ENCODE measurements around the gene SRD5A1.
A peak's percentile ranks its signal among the peaks of the same experiment; 100 is the strongest.

The SRD5A1 gene

DNA sequence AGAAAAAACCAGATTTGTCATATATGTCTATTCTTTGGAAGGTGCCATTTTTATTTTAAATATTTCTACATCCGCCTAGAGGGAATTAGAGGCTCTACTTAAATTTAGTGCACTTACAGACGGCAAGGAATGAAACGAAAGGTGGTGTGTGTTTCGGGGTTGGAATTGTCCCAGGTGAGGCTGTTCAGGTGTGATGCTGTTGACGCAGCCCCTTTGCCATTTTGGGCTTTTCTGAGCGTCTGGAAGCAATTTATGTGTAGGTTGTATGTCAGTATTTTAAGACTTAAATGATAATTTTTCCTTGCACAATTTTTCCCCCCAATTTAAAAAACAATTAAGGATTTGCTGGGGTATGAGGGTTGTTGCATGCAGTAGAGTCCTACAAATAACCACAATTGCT lies 82.0 kb downstream of the SRD5A1 start:
- DNase-seq, result no peak

DNA sequence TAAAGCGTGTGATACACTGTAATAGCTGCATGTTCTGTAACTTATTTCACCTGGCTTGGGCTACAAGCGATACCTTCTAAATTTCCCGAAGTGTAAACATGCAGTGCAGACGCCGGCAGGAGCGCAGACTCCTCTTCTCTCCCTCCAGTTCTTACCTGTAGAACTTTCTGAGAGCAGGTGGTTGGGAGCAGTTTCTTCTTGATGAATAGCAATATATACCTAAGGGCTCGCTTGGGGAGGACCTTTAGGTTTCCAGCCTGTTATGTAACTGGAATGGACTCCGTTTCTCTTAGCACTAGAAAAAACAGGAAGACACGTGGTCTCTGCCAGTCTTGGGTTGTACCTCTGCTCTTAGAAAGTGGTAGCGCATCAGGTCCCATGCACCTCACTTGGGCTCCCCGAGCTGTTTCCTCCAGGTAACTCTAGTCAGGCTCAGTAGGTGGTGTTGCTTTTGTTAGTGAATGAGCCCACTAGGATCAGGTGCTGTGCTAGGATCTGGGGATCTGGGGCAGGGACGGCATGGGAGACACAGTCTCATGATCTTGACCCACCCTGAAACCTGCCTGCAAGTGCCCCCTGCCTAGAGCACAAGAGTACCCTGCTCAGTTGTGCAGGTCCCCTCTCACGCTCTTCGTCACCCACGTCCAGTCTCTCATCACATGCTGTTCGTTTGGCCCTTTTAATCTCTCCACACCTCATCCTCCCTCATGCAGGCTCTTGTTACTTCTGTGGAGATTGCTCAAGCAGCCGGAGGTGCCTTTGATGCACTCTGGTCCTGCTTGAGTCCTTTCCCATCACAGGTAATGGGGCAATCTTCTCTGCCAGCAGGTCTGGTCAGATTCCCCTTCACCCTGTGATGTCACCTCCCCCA lies 82.8 kb downstream of the SRD5A1 start:
- DNase-seq, result peak; percentile 29

DNA sequence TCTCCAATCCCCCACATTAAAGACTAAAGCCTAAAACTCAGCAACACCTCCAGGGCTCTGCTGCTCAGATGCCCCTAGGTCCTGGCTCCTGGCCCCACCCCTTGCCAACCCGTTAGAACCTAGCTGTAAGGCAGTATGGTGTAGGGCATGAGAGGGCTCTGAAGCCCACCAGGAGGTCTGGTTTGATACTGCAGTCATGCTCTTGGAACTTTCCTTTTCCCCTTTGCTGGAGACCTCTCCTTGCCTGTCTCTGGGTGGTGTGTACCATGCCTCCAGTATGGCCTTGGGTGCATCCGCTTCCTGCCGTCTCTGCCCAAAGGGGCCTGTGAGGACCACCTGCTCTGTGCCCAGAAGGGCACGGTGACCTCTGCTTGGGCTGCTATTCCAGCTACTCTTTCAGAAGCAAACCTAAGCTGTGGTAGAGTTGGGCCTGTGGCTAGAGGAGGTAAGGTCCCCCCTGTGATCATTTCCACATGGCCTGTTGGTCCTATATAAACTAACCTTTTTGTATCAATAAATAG lies 83.4 kb downstream of the SRD5A1 start:
- DNase-seq, result no peak

DNA sequence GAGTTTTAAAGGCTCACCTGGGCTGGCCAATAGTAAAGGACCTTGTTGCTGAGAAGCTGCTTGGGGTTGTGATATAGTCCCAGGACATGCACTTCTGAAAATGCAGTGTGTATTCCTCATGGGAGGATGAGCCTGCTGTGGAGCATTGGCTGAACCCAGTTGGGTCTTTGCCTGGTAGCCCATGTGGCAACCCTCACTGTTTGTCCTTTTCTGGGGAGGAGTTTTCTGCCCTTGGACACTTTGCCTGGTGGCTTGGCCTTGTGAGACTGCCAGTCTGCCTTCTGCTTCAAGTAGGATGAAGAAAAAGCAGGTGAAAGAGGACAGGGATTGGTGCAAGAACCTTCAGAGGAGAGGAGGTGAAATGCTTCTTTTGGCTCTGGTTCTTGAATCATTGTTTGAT lies 84.0 kb downstream of the SRD5A1 start:
- DNase-seq, result no peak

DNA sequence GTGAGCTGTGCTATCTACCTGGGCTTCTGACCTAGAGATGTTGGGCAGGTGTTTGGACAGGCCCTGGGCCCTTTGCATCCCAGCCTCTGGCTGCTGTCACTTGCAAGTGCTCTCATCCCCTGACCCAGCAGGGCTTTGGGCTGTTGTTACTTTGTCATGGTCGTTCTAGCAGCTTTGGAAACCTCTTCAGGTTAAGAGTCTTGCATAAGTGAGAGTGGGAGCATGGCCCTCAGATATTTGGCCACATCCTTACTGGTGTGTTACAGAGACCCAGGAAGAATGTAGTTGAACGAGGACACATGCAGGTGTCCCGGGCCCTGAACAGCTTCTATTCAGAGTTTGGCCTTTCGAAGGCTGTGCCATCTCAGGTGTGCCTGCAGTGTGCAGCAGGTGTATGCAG lies 84.4 kb downstream of the SRD5A1 start:
- DNase-seq, result no peak

DNA sequence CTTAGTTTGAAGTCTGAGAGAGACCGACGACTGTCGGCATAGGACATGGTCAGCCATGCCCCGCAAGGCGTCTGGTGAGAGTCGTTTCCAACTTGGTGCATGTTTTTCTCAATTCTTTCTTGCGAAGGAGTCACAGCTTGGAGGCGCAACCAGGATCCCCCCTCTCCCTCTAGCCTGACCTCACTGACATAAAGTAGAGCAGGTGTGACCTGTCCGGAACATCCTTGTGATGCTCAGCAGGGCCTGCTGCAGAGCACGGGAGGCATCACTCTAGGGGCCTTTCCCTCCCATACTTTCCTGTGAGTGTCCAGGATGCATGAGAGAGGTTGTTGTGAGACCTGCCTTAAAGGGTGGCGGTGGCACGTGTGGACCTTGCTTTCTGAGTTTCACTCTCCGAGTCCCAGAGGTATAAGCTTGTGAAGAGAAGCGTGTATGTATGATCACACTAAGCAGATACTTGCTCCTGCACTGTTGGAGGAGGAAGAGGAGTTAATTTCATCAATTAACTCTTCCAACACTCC lies 85.0 kb downstream of the SRD5A1 start:
- DNase-seq, result no peak

DNA sequence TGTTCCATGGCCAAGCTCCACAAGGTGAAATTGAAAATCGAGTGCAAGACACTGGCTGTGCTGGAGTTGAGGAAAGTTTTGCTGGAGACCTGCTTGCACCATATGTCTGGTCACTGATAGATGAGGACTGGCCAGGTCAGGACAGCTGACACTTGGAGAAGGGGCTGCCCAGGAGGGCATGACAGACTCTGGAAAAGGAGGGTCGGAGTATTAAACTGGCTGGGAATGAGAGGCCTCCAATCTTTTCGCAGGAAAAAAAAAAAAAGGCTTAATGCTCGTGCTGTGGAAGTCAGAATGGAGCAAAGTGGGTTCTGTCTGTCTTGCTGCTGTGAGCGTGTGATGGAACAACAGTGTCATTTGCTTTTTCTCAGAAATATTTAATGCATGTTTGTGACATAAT lies 85.5 kb downstream of the SRD5A1 start:
- DNase-seq, result no peak

DNA sequence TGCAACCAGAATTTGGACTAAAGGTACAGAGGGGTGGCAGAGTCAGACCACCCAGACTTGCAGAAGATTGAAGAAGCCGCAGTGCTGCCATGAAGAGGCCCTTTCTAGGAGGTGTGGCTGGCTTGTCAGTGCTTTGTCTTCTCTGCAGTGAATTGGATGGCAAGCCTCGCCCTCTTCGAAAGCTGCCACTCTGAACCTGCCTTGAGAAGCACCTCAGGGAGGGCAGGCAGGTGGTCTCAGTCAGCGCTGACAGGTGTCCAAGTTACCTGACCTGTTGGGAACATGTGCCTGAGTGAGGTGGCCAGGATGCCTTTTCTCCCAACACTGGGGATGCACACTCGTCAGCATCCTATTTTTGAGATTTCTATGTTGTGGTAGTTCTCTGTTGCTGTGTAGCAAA lies 86.2 kb downstream of the SRD5A1 start:
- no peak for DNase-seq

DNA sequence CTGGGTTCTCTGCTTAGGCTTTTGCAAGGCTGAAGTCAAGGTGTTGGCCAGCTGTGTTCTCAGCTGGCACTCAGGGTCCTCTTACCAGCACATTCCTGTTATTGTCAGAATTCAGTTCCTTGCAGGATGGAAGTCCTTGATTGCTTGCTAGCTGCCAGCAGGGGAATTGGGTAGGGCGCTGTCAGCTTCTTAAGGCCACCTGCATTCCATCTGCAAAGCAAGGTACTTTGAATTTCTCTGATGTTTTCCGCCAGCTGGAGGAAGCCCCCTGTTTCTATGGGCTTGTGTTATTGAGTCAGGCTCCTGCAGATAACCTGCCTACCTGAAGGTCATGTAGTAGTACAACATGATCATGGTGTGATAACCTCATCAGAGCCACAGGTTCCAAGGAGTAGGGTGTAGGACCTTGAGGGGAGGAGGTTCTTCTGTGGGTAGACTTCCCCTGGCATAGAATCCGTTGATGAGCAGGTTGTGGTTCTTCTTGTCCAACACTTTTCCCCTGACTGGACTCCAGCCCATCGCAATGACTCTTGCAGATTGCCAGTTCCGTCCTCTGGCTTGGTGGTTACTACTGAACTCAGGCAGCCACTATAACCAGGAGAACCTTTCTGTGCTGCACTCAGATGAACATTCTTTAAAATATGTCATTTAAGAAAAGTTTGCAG lies 86.8 kb downstream of the SRD5A1 start:
- no peak for DNase-seq

DNA sequence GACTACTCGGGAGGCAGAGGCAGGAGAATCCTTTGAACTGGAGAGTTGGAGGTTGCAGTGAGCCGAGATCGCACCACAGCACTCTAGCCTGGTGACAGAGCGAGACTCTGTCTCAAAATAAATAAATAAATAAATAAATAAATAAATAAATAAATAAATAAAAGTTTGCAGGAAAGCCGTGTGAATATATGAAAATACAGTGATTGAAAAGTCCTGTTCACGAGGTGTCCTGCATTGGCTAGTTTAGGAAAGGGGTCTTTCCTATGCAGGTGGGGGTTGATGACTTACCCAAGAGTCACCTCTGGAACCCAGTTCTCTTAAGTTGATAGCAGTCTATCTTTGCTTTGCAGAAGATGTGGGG lies 87.3 kb downstream of the SRD5A1 start:
- no peak for DNase-seq

DNA sequence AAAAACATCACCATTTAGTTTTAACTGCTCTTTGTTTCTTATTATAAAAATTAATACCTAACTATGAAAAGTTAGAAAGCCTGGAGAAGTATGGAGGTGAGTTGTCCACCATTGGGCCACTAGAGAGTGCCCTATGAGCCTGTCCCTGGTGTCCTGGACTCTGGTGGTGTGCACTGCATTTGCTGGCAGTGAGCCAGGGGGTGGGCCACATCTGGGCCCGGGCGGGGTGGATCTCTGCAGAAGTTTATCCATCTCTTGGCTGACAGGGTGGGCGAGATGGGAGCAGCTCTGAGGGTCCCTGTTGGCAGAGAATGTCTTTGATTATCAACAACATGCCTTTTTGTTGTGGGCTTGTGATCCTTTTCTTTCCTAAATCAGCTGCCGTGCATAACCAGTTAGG lies 88.2 kb downstream of the SRD5A1 start:
- DNase-seq, result no peak

DNA sequence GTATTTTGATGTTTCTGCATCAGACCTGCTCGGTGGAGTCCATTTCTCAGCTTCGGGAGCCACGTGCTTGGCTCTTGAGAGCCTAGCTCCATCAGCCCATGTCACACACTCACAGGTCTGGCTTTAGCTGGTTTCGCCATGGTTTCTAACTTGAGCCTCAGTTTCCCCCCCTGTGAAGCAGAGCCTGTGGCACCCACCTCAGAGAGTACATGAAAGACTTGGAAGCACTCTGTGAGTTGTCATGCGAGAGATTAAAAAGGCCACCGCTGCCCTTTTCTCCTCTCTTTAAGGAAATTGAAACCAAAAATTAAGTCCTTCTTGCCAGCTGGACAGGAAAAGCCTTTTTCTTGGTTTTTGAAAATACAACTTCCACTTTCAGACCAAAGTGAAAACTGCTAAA lies 88.8 kb downstream of the SRD5A1 start:
- no peak for DNase-seq

DNA sequence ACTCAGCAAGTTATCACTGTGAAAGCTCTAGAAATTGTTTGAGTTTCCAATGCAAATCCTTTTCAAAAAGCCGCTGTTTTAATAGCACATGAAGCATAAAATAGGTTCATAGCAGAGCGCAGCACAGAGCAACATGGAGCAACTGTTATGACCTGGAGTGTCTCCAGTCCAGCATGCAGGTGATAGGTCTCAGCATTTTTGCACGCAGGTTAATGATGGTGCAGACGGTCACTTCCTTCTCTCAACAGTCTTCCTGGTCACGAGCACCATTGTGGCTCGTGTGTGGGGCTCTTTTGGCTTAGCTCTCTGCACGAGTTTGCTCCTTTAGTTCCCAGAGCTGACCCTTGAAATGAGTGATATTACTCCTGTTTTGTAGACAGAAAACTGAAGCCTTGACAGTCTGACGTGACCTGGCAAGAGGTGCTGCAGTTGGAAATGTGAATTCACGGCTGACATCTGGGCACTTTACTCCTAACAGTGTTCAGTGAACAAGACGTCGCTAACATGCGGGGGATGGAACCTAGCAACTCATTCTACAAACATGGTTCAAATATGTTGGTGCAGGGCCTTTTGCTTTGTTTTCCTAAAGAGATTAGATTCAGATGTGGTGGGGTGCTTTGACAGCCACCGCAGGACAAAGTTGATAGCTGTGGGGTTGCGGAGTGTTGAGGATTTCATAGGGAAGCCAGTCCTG lies 90.0 kb downstream of the SRD5A1 start:
- no peak for DNase-seq

DNA sequence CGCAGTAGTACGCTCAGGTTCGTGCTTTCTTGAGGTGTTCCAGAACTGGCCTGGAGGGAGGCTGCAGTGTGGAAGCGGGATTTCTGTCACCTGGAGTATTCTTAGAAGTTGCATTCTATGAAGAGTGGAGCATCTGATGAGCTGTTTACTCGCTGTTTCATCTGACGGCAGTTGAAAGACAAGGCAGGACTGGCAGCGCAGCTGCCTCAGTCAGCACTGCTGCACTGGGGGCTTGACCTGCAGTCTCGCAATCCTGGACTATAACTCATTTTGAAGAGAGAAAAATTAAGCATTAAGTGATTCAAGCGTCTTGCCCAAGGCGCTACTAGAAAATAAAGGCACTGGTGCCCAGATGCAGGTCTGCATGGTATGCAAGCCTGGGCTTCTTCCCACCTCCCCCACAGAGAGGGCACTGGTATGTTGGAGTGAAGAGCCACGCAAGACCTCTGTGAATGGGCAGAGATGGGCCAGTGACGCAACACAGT lies 90.6 kb downstream of the SRD5A1 start:
- no peak for DNase-seq
